H1 (cell line): Measurements from ENCODE around the gene CC2D2A. TPM values are rescaled to one million over a fixed set of nuclear protein-coding genes. Genes with fewer than 3 reads are reported as not detected.

Source experiments
- GABPA ChIP-seq: IDR thresholded peaks from 2 replicates; pipeline ENCODE4 v1.6.1; 2011; ENCODE audit warnings: mild to moderate bottlenecking, low read length, moderate library complexity, borderline replicate concordance; ENCODE audit not compliant: insufficient read depth
- JUND ChIP-seq: IDR thresholded peaks from 2 replicates; pipeline ENCODE4 v1.6.1; 2011; ENCODE audit warnings: mild to moderate bottlenecking, improper control_type of control experiment, low read length
- polyA plus RNA-seq, 7 experiments: library from polyadenylated mRNA; depleted of rRNA in 3 of 7; stranded (reverse) in 5 of 7; unstranded in 2 of 7; fragments of >200 nt in 5 of 7; fragments of 200-250 nt in 2 of 7; gene quantifications; 1 replicate in 5 of 7; 2 replicates in 1 of 7; 4 replicates in 1 of 7; pipeline versions ENCODE4 v1.2.1 to v1.2.3, GENCODE V29; 2011 to 2013; ENCODE audit warnings: missing spikeins in 2 of 7, mixed read lengths in 2 of 7
- total RNA-seq: library from RNA; stranded (reverse); fragmentation: NEBNext Ultra II Directional; extraction: Animal tissue kit (Norgen Biotek cat#: 25700); gene quantifications from 2 replicates; pipeline ENCODE4 v1.2.1, GENCODE V29; 2021

Gene CC2D2A
- total and polyA plus RNA-seq, 2 of the 8 experiments (the other 6 are each of a cell fraction or from before 2014, with no cell fraction given), result 11.0 to 12.2 TPM

- TF ChIP-seq GABPA (no peak), JUND (no peak)
- TF ChIP-seq, all 59 proteins: peak for 0
Observed at GRCh38 chr4:15577508-15577907, 107.8 kb downstream of the CC2D2A start (continued).
